ENCODE measurements around the gene MB.

DNA sequence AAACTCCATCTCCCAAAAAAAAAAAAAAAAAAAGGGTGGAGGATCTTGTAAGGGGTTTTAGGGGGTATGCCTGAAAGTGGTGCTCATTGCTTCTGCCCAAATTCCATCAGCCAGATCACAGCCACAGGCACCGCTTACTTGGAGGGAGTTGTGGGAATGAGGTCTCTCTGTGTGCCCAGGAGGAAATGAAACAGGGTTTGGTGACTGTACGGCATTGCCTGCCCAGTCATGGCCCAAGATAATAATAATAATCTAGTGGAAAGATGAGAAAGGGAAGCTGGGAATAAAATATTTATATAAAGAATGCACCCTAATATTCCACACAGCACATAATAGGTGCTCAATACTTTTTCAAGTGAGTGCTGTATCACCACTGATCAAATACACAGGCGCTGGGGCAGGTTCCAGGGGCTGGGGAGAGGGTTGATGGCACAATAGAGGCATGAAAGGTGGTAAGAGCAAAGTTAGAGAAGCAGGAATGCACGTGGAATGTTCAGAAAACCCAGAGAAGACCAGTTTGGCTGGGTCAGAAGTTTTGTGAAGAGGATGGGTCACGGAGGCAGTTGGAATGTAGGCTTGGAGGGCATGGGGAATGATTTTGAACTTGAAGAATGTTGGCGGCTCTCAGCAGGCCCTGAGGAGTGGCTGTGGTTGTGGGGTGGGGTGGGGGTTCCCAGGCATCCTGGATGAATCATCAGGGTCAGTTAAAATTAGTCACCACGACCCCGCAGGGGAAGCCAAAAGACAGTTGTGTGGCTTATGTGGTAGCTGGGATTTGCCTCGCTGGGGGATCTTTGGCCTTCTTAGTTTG is 12.5 kb upstream of the MB start:
- no peak for TF ChIP-seq POLR2A (IDR thresholded peaks at IDR 0.05; ENCODE audit: low read depth, low read length)
- TF ChIP-seq POLR2AphosphoS5 (IDR thresholded peaks at IDR 0.05; ENCODE audit: low read depth, low read length): no peak

Measured in GM12891 (cell line).